ENCODE measurements around the gene BZW1. TPM values are rescaled to one million over a fixed set of nuclear protein-coding genes. Genes with fewer than 3 reads are reported as not detected.
A peak's percentile ranks its signal among the peaks of the same experiment; 100 is the strongest.

Gene BZW1
- total RNA-seq, 1 experiment from 2014 or later = 353 TPM

DNA sequence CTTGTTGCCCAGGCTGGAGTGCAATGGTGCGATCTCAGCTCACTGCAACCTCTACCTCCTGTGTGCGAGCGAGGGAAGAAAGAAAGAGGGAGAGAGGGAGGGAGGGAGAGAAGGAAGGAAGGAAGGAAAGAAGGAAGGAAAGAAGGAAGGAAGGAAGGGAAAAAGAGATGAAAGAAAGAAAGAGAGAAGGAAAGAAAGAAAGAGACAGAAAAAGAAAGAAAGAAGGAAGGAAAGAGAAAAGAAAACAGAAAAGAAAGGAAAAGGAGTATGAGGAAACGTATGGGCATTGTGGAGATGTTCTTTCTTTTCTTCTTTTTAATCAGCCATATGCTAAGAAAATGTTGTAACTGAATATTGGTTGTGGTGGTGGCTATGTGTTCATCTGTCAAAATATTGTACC, 36.2 kb downstream of the BZW1 start:
- ChIA-PET POLR2A (interaction anchor here (0.6 to 1.5 kb wide), 3 partner anchors 8 to 14 kb away, joined by 3 to 4 read pairs (median 4); no protein-coding TSS in a partner anchor), CTCF (interaction anchor here (1.4 kb wide), 1 partner anchor 11 kb away, joined by 3 read pairs; no protein-coding TSS in a partner anchor)
- H3K27me3 Mint-ChIP-seq (ENCODE audit: insufficient read depth, unreplicated experiment) = no peaks in the 10 kb centered on the region
- intact Hi-C loops (cut with micrococcal nuclease) = no loop called here
- no peaks in the 10 kb centered on the region for H3K9me3 Mint-ChIP-seq (ENCODE audit: unreplicated experiment)
- H3K4me3 Mint-ChIP-seq (ENCODE audit: unreplicated experiment) = no peak overlapping the region
- peaks cover 42% of the 10 kb centered on the region for H3K36me3 Mint-ChIP-seq (ENCODE audit: insufficient read depth, unreplicated experiment)
- H3K4me1 Mint-ChIP-seq (ENCODE audit: insufficient read depth, unreplicated experiment) = no peaks in the 10 kb centered on the region
- BruUV-seq (replicated peaks) = no TSS peak
- TF ChIP-seq, protein P1, sequence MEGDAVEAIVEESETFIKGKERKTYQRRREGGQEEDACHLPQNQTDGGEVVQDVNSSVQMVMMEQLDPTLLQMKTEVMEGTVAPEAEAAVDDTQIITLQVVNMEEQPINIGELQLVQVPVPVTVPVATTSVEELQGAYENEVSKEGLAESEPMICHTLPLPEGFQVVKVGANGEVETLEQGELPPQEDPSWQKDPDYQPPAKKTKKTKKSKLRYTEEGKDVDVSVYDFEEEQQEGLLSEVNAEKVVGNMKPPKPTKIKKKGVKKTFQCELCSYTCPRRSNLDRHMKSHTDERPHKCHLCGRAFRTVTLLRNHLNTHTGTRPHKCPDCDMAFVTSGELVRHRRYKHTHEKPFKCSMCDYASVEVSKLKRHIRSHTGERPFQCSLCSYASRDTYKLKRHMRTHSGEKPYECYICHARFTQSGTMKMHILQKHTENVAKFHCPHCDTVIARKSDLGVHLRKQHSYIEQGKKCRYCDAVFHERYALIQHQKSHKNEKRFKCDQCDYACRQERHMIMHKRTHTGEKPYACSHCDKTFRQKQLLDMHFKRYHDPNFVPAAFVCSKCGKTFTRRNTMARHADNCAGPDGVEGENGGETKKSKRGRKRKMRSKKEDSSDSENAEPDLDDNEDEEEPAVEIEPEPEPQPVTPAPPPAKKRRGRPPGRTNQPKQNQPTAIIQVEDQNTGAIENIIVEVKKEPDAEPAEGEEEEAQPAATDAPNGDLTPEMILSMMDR (IDR thresholded peaks at IDR 0.05; ENCODE audit: unreplicated experiment) = no peak
- H3K27ac Mint-ChIP-seq (ENCODE audit: low read depth, unreplicated experiment) = no peak overlapping the region
- no peak for DNase-seq (ENCODE audit: unreplicated experiment)

DNA sequence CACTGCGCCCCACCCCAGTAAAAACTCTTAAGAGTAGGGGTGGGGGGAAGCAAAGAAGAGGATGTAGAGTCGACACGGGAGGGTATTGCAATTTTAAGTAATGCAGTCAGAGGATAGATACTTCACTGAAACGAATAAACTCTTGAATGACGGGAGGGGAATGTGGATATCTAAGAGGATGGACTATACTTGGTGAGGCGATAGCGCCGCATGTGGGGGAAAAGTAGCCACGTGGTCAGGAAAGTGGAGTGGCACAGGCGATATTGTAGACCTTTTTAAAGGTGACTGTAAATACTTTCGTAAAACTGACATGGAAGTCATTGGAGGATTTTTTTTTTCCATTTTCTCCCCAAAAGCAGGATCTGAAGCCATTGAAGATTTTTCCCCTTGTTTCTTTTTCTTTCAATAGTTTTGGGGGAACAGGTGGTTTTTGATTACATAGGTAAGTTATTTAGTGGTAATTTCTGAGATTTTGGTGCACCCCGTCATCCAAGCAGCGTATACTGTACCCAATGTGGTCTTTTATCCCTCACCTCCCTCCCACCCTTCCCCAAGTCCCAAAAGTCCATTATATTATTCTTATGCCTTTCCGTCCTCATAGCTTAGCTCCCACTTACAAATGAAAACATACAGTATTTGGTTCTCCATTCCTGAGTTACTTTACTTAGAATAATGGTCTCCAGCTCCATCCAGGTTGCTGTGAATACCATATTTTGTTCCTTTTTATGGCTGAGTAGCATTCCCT, 39.0 kb downstream of the BZW1 start:
- no peaks in the 10 kb centered on the region for H3K27me3 Mint-ChIP-seq (ENCODE audit: insufficient read depth, unreplicated experiment)
- no peaks in the 10 kb centered on the region for H3K9me3 Mint-ChIP-seq (ENCODE audit: unreplicated experiment)
- POLR2A ChIA-PET = interaction anchor here (3.4 kb wide), 1 partner anchor 14 kb away, joined by 14 read pairs; the partner anchor contains the start of gene CLK1
- DNase-seq (ENCODE audit: unreplicated experiment) = no peak
- peaks cover 69% of the 10 kb centered on the region for H3K36me3 Mint-ChIP-seq (ENCODE audit: insufficient read depth, unreplicated experiment)
- TF ChIP-seq, protein P1 (IDR thresholded peaks at IDR 0.05; ENCODE audit: unreplicated experiment) = no peak
- H3K4me3 Mint-ChIP-seq (ENCODE audit: unreplicated experiment) = no peak overlapping the region
- no peaks in the 10 kb centered on the region for H3K4me1 Mint-ChIP-seq (ENCODE audit: insufficient read depth, unreplicated experiment)
- BruUV-seq (replicated peaks) = TSS peak; percentile 25
- CTCF ChIA-PET = interaction anchor here (0.8 kb wide), 1 partner anchor 10 kb away, joined by 3 read pairs; no protein-coding TSS in a partner anchor
- H3K27ac Mint-ChIP-seq (ENCODE audit: low read depth, unreplicated experiment) = no peak overlapping the region
- intact Hi-C loops (cut with micrococcal nuclease) = no loop called here

DNA sequence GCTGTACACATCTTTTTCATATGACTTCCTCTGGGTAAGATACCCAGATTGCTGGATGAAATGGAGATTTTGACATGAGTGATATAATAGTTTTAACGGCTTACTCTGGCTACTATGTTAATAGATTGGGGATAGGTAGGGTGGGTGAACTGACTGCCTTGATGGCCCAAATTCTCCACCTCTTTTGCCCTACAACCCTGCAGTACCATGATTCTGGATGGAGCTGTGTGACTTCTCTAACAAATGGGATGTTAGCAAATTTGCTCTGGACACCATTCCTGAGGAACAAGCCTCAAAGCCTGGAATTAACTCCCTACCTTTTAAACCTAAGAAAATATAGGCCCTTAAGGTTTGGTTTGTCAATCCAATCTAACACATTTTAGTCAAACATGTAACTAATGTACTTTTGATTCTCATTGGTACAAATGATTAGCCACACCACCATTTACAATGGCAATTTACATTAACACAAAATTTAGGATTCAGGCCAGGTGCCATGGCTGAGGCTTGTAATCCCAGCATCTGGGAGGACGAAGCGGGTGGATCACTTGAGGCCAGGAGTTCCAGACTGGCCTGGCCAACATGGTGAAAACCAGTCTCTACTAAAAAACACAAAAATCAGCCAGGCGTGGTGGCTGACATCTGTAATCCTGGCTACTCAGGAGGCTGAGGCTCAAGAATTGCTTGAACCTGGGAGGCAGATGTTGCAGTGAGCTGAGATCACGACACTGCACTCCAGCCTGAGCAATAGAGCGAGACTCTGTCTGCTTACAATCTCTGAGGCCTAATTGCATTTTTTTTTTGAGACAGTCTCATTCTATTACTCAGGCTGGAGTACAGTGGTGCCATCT, 39.9 kb downstream of the BZW1 start:
- POLR2A ChIA-PET = interaction anchor here (0.6 to 3.4 kb wide), 3 partner anchors 13 to 278 kb away, joined by 3 to 14 read pairs (median 3); partner anchors contain the start of gene CLK1
- DNase-seq (ENCODE audit: unreplicated experiment) = no peak
- no peak overlapping the region for H3K4me3 Mint-ChIP-seq (ENCODE audit: unreplicated experiment)
- no peaks in the 10 kb centered on the region for H3K4me1 Mint-ChIP-seq (ENCODE audit: insufficient read depth, unreplicated experiment)
- H3K27me3 Mint-ChIP-seq (ENCODE audit: insufficient read depth, unreplicated experiment) = no peaks in the 10 kb centered on the region
- TF ChIP-seq, protein P1 (IDR thresholded peaks at IDR 0.05; ENCODE audit: unreplicated experiment) = no peak
- intact Hi-C loops (cut with micrococcal nuclease) = no loop called here
- no peaks in the 10 kb centered on the region for H3K9me3 Mint-ChIP-seq (ENCODE audit: unreplicated experiment)
- H3K27ac Mint-ChIP-seq (ENCODE audit: low read depth, unreplicated experiment) = no peak overlapping the region
- BruUV-seq (replicated peaks) = no TSS peak
- CTCF ChIA-PET = interaction anchor here (0.5 kb wide), 1 partner anchor 13 kb away, joined by 3 read pairs; no protein-coding TSS in a partner anchor
- H3K36me3 Mint-ChIP-seq (ENCODE audit: insufficient read depth, unreplicated experiment) = peaks cover 79% of the 10 kb centered on the region

DNA sequence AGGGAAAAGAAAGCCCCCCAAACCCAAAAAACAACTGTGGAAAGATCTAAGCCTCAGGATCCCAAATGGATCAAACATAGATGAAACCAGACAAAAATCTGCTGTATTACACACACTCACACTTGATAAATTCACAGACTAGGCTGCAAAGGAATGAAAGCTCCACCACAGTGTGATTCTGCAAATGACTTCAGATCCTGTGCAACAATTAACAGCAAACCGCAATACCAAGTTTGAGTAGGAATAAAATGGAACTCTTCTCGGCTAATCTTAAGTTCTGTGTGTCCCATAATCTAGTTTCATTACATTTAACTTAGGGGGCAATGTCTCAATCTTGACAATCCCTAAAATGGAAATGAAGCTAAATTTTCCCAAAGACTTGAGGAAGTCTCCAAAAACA, 40.9 kb downstream of the BZW1 start:
- H3K9me3 Mint-ChIP-seq (ENCODE audit: unreplicated experiment) = no peaks in the 10 kb centered on the region
- POLR2A ChIA-PET = interaction anchor here (1.2 to 2.7 kb wide), 3 partner anchors 9 to 21 kb away, joined by 3 to 11 read pairs (median 3); partner anchors contain the start of gene CLK1
- H3K36me3 Mint-ChIP-seq (ENCODE audit: insufficient read depth, unreplicated experiment) = peaks cover 89% of the 10 kb centered on the region
- no peaks in the 10 kb centered on the region for H3K27me3 Mint-ChIP-seq (ENCODE audit: insufficient read depth, unreplicated experiment)
- no peaks in the 10 kb centered on the region for H3K4me1 Mint-ChIP-seq (ENCODE audit: insufficient read depth, unreplicated experiment)
- no peak overlapping the region for H3K4me3 Mint-ChIP-seq (ENCODE audit: unreplicated experiment)
- CTCF ChIA-PET = no interaction called here
- no TSS peak for BruUV-seq (replicated peaks)
- H3K27ac Mint-ChIP-seq (ENCODE audit: low read depth, unreplicated experiment) = no peak overlapping the region
- TF ChIP-seq, protein P1 (IDR thresholded peaks at IDR 0.05; ENCODE audit: unreplicated experiment) = no peak
- no peak for DNase-seq (ENCODE audit: unreplicated experiment)
- intact Hi-C loops (cut with micrococcal nuclease) = no loop called here

All from MCF 10A (cell line).